GM18519 (cell line): ENCODE results near the gene EFCAB6.

ENCODE experiments used
- ATAC-seq: cut with Tn5 transposase; IDR thresholded peaks from one replicate; pipeline ENCODE4 v1.9.1; 2021; ENCODE audit warnings: mild to moderate bottlenecking, moderate library complexity; ENCODE audit not compliant: unreplicated experiment, low FRiP score

The EFCAB6 gene

GRCh38 chr22:43812149-43812842 lies at the start of gene EFCAB6:
Gene EFCAB6 (minus strand): TSS chr22:43812305. CDS start chr22:43782318, 29,987 bp downstream.
- ATAC-seq: peak; percentile 60

GRCh38 chr22:43861529-43861928 lies 49.4 kb upstream of the EFCAB6 start:
- no peak for ATAC-seq

- no peak for ATAC-seq
These were observed 48.7 kb upstream of the EFCAB6 start for GRCh38 chr22:43860831-43861230.

- no peak for ATAC-seq
These were observed 48.0 kb upstream of the EFCAB6 start for GRCh38 chr22:43860126-43860525.

- ATAC-seq: no peak
These were observed 47.5 kb upstream of the EFCAB6 start for GRCh38 chr22:43859621-43860020.

GRCh38 chr22:43859176-43859575 lies 47.1 kb upstream of the EFCAB6 start:
- ATAC-seq: no peak

- no peak for ATAC-seq
These were observed 46.2 kb upstream of the EFCAB6 start for GRCh38 chr22:43858156-43858895.

GRCh38 chr22:43857367-43857766 lies 45.3 kb upstream of the EFCAB6 start:
- ATAC-seq: no peak

GRCh38 chr22:43855431-43855830 lies 43.3 kb upstream of the EFCAB6 start:
- no peak for ATAC-seq

GRCh38 chr22:43854786-43855271 lies 42.7 kb upstream of the EFCAB6 start:
- ATAC-seq: no peak

GRCh38 chr22:43854121-43854785 lies 42.1 kb upstream of the EFCAB6 start:
- ATAC-seq: no peak

- no peak for ATAC-seq
These were observed 41.3 kb upstream of the EFCAB6 start for GRCh38 chr22:43853328-43853931.

GRCh38 chr22:43852573-43853327 lies 40.6 kb upstream of the EFCAB6 start:
- ATAC-seq: no peak

- no peak for ATAC-seq
These were observed 39.8 kb upstream of the EFCAB6 start for GRCh38 chr22:43851979-43852307.

GRCh38 chr22:43851058-43851978 lies 39.2 kb upstream of the EFCAB6 start:
- ATAC-seq: no peak

- no peak for ATAC-seq
These were observed 38.4 kb upstream of the EFCAB6 start for GRCh38 chr22:43850529-43850928.

- no peak for ATAC-seq
These were observed 37.6 kb upstream of the EFCAB6 start for GRCh38 chr22:43849731-43850130.

GRCh38 chr22:43848366-43849171 lies 36.5 kb upstream of the EFCAB6 start:
- no peak for ATAC-seq
